Body of pancreas (tissue), 4 donors: ENCODE results near the gene UBE2R2. TPM values are rescaled to one million over a fixed set of nuclear protein-coding genes. Genes with fewer than 3 reads are reported as not detected.

ENCODE experiments used
- ATAC-seq: fragments of 150-250 bp; one replicate; pipeline ENCODE4 v1.9.1; 2016
- DNase-seq, 4 donors: peaks; one replicate each; pipeline ENCODE4 v3.0.0-alpha.2; 2019
- H3K27ac ChIP-seq, 4 donors: fragments of 200-600 bp; sonication (generic); 1 replicate in 3 of 4; 2 replicates in 1 of 4; pipeline versions ENCODE4 v1.5.1 to v1.6.1; 2016 to 2019; ENCODE audit warnings: mild to moderate bottlenecking in 1 of 4, mixed read lengths in 1 of 4, moderate library complexity in 1 of 4
- H3K27me3 ChIP-seq, 2 donors: fragments of 200-600 bp; sonication (generic); one replicate each; pipeline ENCODE4 v1.6.0; 2016; ENCODE audit warnings: mild to moderate bottlenecking in 1 of 2
- H3K36me3 ChIP-seq, 2 donors: fragments of 200-600 bp; sonication (generic); replicated peaks in 1 of 2; 2 replicates each; pipeline ENCODE4 v1.5.1; 2016; ENCODE audit warnings: low read depth in 2 of 2; ENCODE audit not compliant: insufficient read depth in 1 of 2
- H3K4me1 ChIP-seq: fragments of 200-600 bp; sonication (generic); one replicate; pipeline ENCODE4 v1.6.0; 2016
- H3K4me3 ChIP-seq, 2 donors: fragments of 200-600 bp; sonication (generic); 1 replicate in 1 of 2; 2 replicates in 1 of 2; pipeline ENCODE4 v1.5.1; 2016 to 2019
- H3K9me3 ChIP-seq, 3 donors: fragments of 200-600 bp; sonication (generic); 1 replicate in 2 of 3; 2 replicates in 1 of 3; pipeline ENCODE4 v1.5.1; 2016
- POLR2A ChIP-seq, 3 donors: fragments of 450-650 bp; IDR thresholded peaks; one replicate each; pipeline ENCODE4 v1.6.1; 2016; ENCODE audit warnings: antibody characterized with exemption in 3 of 3, mild to moderate bottlenecking in 2 of 3
- WGBS, 2 donors: methylation state at CpG; one replicate each; pipeline ENCODE4 v1.1.5; 2017; 5-methylcytosine and 5-hydroxymethylcytosine counted together
- intact Hi-C: fragments of 100-400 bp; cut with DNase I; formaldehyde crosslinking; loops from one replicate; pipeline ENCODE4 v1.15.1; 2023
- total RNA-seq, 2 donors: library from RNA; depleted of rRNA; stranded (reverse); fragments of >200 nt; gene quantifications; one replicate each; pipeline ENCODE4 v1.1.0, GENCODE V29; 2016
- TF ChIP-seq, protein P1 (sequence below), 7 experiments: fragments of 450-650 bp in 4 of 7; fragments of 200-600 bp in 3 of 7; sonication (generic) in 3 of 7; IDR thresholded peaks; one replicate each; pipeline ENCODE4 v1.5.1; 2016 to 2019; ENCODE audit warnings: antibody characterized with exemption in 7 of 7

UBE2R2 gene
- total RNA-seq, 2 donors from 2014 or later, result 26.7 to 31.4 TPM

DNA sequence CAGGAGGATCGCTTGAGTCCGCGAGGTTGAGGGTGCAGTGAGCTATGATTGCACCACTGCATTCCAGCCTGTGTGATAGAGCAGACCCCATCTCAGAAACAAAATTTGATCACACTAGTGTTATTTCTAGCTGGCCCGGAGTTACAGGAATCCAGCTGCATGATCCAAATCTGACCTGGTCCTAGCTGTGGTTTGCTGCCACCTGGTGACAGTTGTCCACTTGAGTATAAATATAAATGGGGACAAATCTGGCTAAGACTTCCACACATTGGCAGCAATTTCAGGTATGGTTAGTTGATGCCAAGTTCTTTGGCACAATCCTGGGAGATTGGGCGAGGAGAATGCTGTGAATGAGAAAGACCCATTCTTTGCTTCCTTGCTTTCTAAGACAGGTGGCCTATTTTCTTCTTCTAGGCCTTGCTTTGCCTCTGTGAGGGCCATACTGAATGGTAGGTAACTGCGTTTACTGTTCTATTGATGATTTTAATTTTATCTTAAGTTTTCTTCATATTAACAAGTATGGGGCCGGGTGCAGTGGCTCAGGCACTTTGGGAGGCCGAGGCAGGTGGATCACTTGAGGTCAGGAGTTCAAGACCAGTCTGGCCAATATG, 35.4 kb downstream of the UBE2R2 start:
- Histone ChIP-seq H3K36me3 (no peaks in the 10 kb centered on the region), H3K27ac (peak overlapping the region in 3 of 4 donors; percentile 36 to 79 (median 55)), H3K27me3 (no peaks in the 10 kb centered on the region), H3K9me3 (no peaks in the 10 kb centered on the region), H3K4me1 (peaks cover 96% of the 10 kb centered on the region), H3K4me3 (no peak overlapping the region)
- ATAC-seq (peak; percentile 84), DNase-seq (peak; percentile 89 to 94 (median 92))
- 33 to 34% methylated on average over 8 of the region's 8 CpGs for WGBS, 2 donors
- intact Hi-C loops, result loop anchor here (5.0 kb wide), 1 partner anchor 35 kb away; the partner anchor contains the start of gene UBE2R2
- no peak for TF ChIP-seq POLR2A (IDR thresholded peaks at IDR 0.05)
- TF ChIP-seq, protein P1, sequence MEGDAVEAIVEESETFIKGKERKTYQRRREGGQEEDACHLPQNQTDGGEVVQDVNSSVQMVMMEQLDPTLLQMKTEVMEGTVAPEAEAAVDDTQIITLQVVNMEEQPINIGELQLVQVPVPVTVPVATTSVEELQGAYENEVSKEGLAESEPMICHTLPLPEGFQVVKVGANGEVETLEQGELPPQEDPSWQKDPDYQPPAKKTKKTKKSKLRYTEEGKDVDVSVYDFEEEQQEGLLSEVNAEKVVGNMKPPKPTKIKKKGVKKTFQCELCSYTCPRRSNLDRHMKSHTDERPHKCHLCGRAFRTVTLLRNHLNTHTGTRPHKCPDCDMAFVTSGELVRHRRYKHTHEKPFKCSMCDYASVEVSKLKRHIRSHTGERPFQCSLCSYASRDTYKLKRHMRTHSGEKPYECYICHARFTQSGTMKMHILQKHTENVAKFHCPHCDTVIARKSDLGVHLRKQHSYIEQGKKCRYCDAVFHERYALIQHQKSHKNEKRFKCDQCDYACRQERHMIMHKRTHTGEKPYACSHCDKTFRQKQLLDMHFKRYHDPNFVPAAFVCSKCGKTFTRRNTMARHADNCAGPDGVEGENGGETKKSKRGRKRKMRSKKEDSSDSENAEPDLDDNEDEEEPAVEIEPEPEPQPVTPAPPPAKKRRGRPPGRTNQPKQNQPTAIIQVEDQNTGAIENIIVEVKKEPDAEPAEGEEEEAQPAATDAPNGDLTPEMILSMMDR (IDR thresholded peaks at IDR 0.05), result peak; percentile 57 to 96 (median 86)

- Histone ChIP-seq H3K4me3 (no peak overlapping the region), H3K9me3 (no peaks in the 10 kb centered on the region), H3K4me1 (peaks cover 89% of the 10 kb centered on the region), H3K27ac (peak overlapping the region in 2 of 4 donors; percentile 50 to 64), H3K36me3 (no peaks in the 10 kb centered on the region), H3K27me3 (no peaks in the 10 kb centered on the region)
- intact Hi-C loops, result no loop called here
- TF ChIP-seq, protein P1 (IDR thresholded peaks at IDR 0.05), result no peak
- TF ChIP-seq POLR2A (IDR thresholded peaks at IDR 0.05), result no peak
- ATAC-seq (peak; percentile 45), DNase-seq (no peak)
These were observed 39.3 kb downstream of the UBE2R2 start for GRCh38 chr9:33856247-33856646.

- Histone ChIP-seq H3K4me1 (peaks cover 75% of the 10 kb centered on the region), H3K27ac (peak overlapping the region in 1 of 4 donors; percentile 23), H3K36me3 (no peaks in the 10 kb centered on the region), H3K4me3 (no peak overlapping the region), H3K9me3 (no peaks in the 10 kb centered on the region), H3K27me3 (no peaks in the 10 kb centered on the region)
- intact Hi-C loops, result no loop called here
- DNase-seq, result no peak
- TF ChIP-seq POLR2A (IDR thresholded peaks at IDR 0.05), result no peak
- TF ChIP-seq, protein P1 (IDR thresholded peaks at IDR 0.05), result no peak
- no peak for ATAC-seq
- WGBS, 2 donors, result 78 to 80% methylated on average over 3 of the region's 3 CpGs
These were observed 41.5 kb downstream of the UBE2R2 start for GRCh38 chr9:33858423-33858822.

DNA sequence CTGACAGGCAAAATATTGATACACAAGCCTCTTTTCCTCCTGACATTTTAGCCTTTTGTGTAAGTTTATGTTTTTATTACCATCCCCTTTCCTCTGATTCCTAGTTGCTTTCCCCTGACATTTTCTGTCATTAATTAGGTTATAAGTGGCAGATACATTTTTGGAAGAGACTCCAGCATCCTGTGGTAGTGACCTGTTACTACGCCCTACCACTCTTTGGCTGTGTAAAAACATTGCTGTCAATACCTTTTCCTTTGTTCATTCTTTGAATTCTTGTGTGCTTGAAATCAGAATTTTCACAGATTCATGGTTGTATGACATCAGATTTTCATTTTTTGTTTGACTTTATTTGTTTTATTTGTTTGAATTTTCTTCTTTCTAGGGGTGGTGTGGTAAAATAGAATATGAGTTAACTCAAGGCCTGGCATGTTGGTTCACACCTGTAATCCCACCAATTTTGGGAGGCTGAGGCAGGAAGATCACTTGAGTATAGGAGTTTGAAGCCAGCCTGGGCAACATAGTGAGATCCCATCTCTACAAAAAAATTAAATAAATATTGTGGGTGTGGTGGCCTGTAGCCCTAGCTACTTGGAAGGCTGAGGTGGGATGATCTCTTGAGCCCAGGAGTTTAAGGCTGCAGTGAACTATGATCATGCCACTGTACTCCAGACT, 43.4 kb downstream of the UBE2R2 start:
- Histone ChIP-seq H3K27ac (peak overlapping the region in 1 of 4 donors; percentile 3), H3K4me3 (no peak overlapping the region), H3K36me3 (no peaks in the 10 kb centered on the region), H3K9me3 (no peaks in the 10 kb centered on the region), H3K4me1 (peaks cover 56% of the 10 kb centered on the region), H3K27me3 (no peaks in the 10 kb centered on the region)
- DNase-seq (no peak), ATAC-seq (no peak)
- WGBS, 2 donors, result 84 to 92% methylated on average over 1 of the region's 1 CpG
- intact Hi-C loops, result no loop called here
- TF ChIP-seq POLR2A (IDR thresholded peaks at IDR 0.05), result no peak
- TF ChIP-seq, protein P1 (IDR thresholded peaks at IDR 0.05), result no peak
